ENCODE measurements around the gene MOB2.

- no peak for TF ChIP-seq FOXP2 (optimal IDR thresholded peaks at IDR 0.05; ENCODE audit: borderline replicate concordance, extremely low read depth, extremely low read length, insufficient read depth)
- no peak for TF ChIP-seq TAF1 (IDR thresholded peaks at IDR 0.05; ENCODE audit: borderline replicate concordance, insufficient read depth, low read length)
Observed at GRCh38 chr11:1491379-1491778, 4.8 kb upstream of the MOB2 start.

All from PFSK-1 (cell line).